Heart left ventricle (tissue), 13 donors: Measurements from ENCODE around the gene ARG2.

Source experiments
- CTCF ChIP-seq, 12 donors: fragments of 200-600 bp; sonication (generic) in 4 of 12; IDR thresholded peaks; one replicate each; pipeline versions ENCODE4 v1.5.0 to v1.8.0; 2018 to 2022; ENCODE audit warnings: antibody characterized with exemption in 12 of 12, mild to moderate bottlenecking in 5 of 12
- POLR2A ChIP-seq, 2 donors: fragments of 450-650 bp; IDR thresholded peaks; one replicate each; pipeline ENCODE4 v1.6.1; 2017; ENCODE audit warnings: antibody characterized with exemption in 2 of 2, mild to moderate bottlenecking in 2 of 2, moderate library complexity in 2 of 2
- donor health status: ischemic (EF 13 %, LVEDD 7.1; RV severe dilation, severe dysfunction).
- donor health status: DM: no; HTN: yes; CAD: no.
- donor health status: DM: no; HTN: no; CAD: no.
- donor health status: ischemic (EF 25% LVEDD 6.9; RV normal size, moderate dysfunction).
- donor health status: ischemic (EF 25% LVEDD 5.7; RV mildly dilated, moderate dysfunction).
- donor health status: ischemic (EF 35%, LVEDD 5.7; RV mildly dilated, moderate dysfunction).
- donor health status: nonischemic (EF 11% LVEDD 7.7; RV severe dilation, severe dysfunction).
- donor health status: DM: yes; HTN: yes; CAD: no.
- donor health status: PGD.
- donor health status: ischemic (EF 29% LVEDD 5.4; RV normal size, mild dysfunction).
- donor health status: nonischemic (EF 23%, LVEDD 6.1; RV moderate dilation, normal function).

- no peak for TF ChIP-seq CTCF (IDR thresholded peaks at IDR 0.05)
- TF ChIP-seq POLR2A (IDR thresholded peaks at IDR 0.05) = no peak
Observed at GRCh38 chr14:67630186-67630585, 10.5 kb downstream of the ARG2 start.
